Keratinocyte (primary cell): Measurements from ENCODE around the gene DCTN3. TPM values are rescaled to one million over a fixed set of nuclear protein-coding genes. Genes with fewer than 3 reads are reported as not detected.

Source experiments
- DNase-seq: peaks from one replicate; pipeline ENCODE4 v3.0.0-alpha.2; 2011; ENCODE audit warnings: low read depth, missing footprints, low spot score
- FAIRE-seq: peaks from 2 replicates; lab custom pipeline; 2011; peaks lifted over from hg19 to GRCh38; lab: Jason Lieb, UNC
- H2AFZ ChIP-seq: 2 replicates; pipeline ENCODE4 v1.6.0; 2012; ENCODE audit warnings: low read length, control low read depth, inconsistent platforms; ENCODE audit not compliant: control insufficient read depth
- H3K27ac ChIP-seq: 2 replicates; pipeline ENCODE4 v1.5.1; 2011; ENCODE audit warnings: low read length; ENCODE audit not compliant: control insufficient read depth, insufficient read depth
- H3K27me3 ChIP-seq: 3 replicates; pipeline ENCODE4 v1.6.0; 2011; ENCODE audit warnings: low read length; ENCODE audit not compliant: control insufficient read depth, insufficient read depth; ENCODE audit errors: extremely low read depth
- H3K36me3 ChIP-seq, 2 experiments: 2 replicates in 1 of 2; 3 replicates in 1 of 2; pipeline ENCODE4 v1.5.1; 2011; ENCODE audit warnings: low read length in 2 of 2, mild to moderate bottlenecking in 1 of 2; ENCODE audit not compliant: control insufficient read depth in 2 of 2, insufficient read depth in 2 of 2; ENCODE audit errors: extremely low read depth in 1 of 2
- H3K4me1 ChIP-seq: 3 replicates; pipeline ENCODE4 v1.5.1; 2011; ENCODE audit warnings: low read length; ENCODE audit not compliant: control insufficient read depth, insufficient read depth; ENCODE audit errors: extremely low read depth
- H3K4me2 ChIP-seq: 3 replicates; pipeline ENCODE4 v1.6.0; 2011; ENCODE audit warnings: low read depth, low read length; ENCODE audit not compliant: control insufficient read depth, insufficient read depth; ENCODE audit errors: extremely low read depth
- H3K4me3 ChIP-seq, 3 experiments: fragments of 200-600 bp in 1 of 3; sonication (generic) in 1 of 3; 2 replicates in 2 of 3; 3 replicates in 1 of 3; pipeline ENCODE4 v1.5.1; 2011 to 2016; ENCODE audit warnings: low read length in 3 of 3, mild to moderate bottlenecking in 3 of 3, control low read depth in 2 of 3, inconsistent platforms in 1 of 3, low read depth in 1 of 3, mixed read lengths in 1 of 3, mixed run types in 1 of 3, moderate library complexity in 1 of 3; ENCODE audit not compliant: control insufficient read depth in 2 of 3, insufficient read depth in 2 of 3; ENCODE audit errors: extremely low read depth in 1 of 3
- H3K79me2 ChIP-seq: 2 replicates; pipeline ENCODE4 v1.6.0; 2012; ENCODE audit warnings: low read length; ENCODE audit not compliant: control insufficient read depth, insufficient read depth
- H3K9ac ChIP-seq: 3 replicates; pipeline ENCODE4 v1.6.0; 2011; ENCODE audit warnings: low read length; ENCODE audit not compliant: control insufficient read depth, insufficient read depth; ENCODE audit errors: extremely low read depth
- H3K9me1 ChIP-seq: 3 replicates; pipeline ENCODE4 v1.6.0; 2011; ENCODE audit warnings: low read length; ENCODE audit not compliant: control insufficient read depth, insufficient read depth; ENCODE audit errors: extremely low read depth
- H3K9me3 ChIP-seq: 2 replicates; pipeline ENCODE4 v1.5.1; 2012; ENCODE audit warnings: low read depth, low read length; ENCODE audit not compliant: control insufficient read depth
- H4K20me1 ChIP-seq: 3 replicates; pipeline ENCODE4 v1.6.0; 2011; ENCODE audit warnings: low read length; ENCODE audit not compliant: control insufficient read depth, insufficient read depth; ENCODE audit errors: extremely low read depth
- CTCF ChIP-seq, 3 experiments: IDR thresholded peaks in 1 of 3; conservative IDR thresholded peaks in 1 of 3; optimal IDR thresholded peaks in 1 of 3; 2 replicates in 2 of 3; 3 replicates in 1 of 3; pipeline versions ENCODE3 to v1.5.1; 2011; ENCODE audit warnings: low read length in 3 of 3, mild to moderate bottlenecking in 3 of 3, moderate library complexity in 2 of 3, control low read depth in 1 of 3, inconsistent platforms in 1 of 3; ENCODE audit not compliant: insufficient read depth in 2 of 3; ENCODE audit errors: extremely low read depth in 1 of 3
- EZH2 ChIP-seq: IDR thresholded peaks from one replicate; pipeline ENCODE4 v1.6.1; 2012; ENCODE audit warnings: inconsistent platforms, mild to moderate bottlenecking, low read length, moderate library complexity
- dilution Hi-C: fragments of 300-500 bp; cut with MboI; formaldehyde crosslinking; loops from one replicate; pipeline ENCODE4 v1.7.0; 2020; ENCODE audit warnings: low sequenced_read_pairs; ENCODE audit not compliant: extremely low pct_ligation_motif_present
- polyA plus RNA-seq, 5 experiments: library from polyadenylated mRNA; depleted of rRNA in 3 of 5; stranded (reverse) in 3 of 5; stranded (forward) in 1 of 5; unstranded in 1 of 5; fragments of >200 nt; gene quantifications; 1 replicate in 1 of 5; 2 replicates in 3 of 5; 3 replicates in 1 of 5; pipeline versions ENCODE4 v1.2.1 to v1.2.3, GENCODE V29; 2011 to 2012; ENCODE audit warnings: missing spikeins in 2 of 5, low read depth in 1 of 5, low replicate concordance in 1 of 5

DCTN3 gene
- polyA plus RNA-seq, 1 donor (not counting 4 experiments of a cell fraction or from before 2014, with no cell fraction given), result 106 TPM

- Histone ChIP-seq H3K27me3 (peaks cover 70% of the 10 kb centered on the region), H3K4me1 (no peaks in the 10 kb centered on the region), H3K4me2 (no peak overlapping the region), H2AFZ (no peak overlapping the region), H3K9me1 (no peaks in the 10 kb centered on the region), H3K27ac (no peak overlapping the region), H3K36me3 (no peaks in the 10 kb centered on the region), H3K4me3 (no peak overlapping the region), H3K9me3 (no peaks in the 10 kb centered on the region), H3K9ac (no peak overlapping the region), H3K79me2 (no peaks in the 10 kb centered on the region), H4K20me1 (no peaks in the 10 kb centered on the region)
- no peak for FAIRE-seq
- dilution Hi-C loops, result no loop called here
- TF ChIP-seq CTCF (optimal IDR thresholded peaks at IDR 0.05 in 1 of 3, IDR thresholded peaks at IDR 0.05 in 1 of 3, conservative IDR thresholded peaks at IDR 0.05 in 1 of 3; ENCODE audit: extremely low read depth in 1 of 3, insufficient read depth in 2 of 3, low read length in 3 of 3), result no peak
- TF ChIP-seq EZH2, result no peak
- no peak for DNase-seq
Observed at GRCh38 chr9:34572092-34572491, 48.2 kb downstream of the DCTN3 start.

GRCh38 chr9:34571481-34571810, 48.8 kb downstream of the DCTN3 start:
- H3K9me1 ChIP-seq, result no peaks in the 10 kb centered on the region
- H3K4me3 ChIP-seq, result no peak overlapping the region
- no peaks in the 10 kb centered on the region for H3K9me3 ChIP-seq
- dilution Hi-C loops, result no loop called here
- H3K4me2 ChIP-seq, result no peak overlapping the region
- H3K27me3 ChIP-seq, result peaks cover 68% of the 10 kb centered on the region
- no peak for FAIRE-seq
- H3K4me1 ChIP-seq, result no peaks in the 10 kb centered on the region
- no peak overlapping the region for H3K9ac ChIP-seq
- H4K20me1 ChIP-seq, result no peaks in the 10 kb centered on the region
- DNase-seq, result no peak
- H2AFZ ChIP-seq, result no peak overlapping the region
- H3K36me3 ChIP-seq, result no peaks in the 10 kb centered on the region
- H3K27ac ChIP-seq, result no peak overlapping the region
- no peaks in the 10 kb centered on the region for H3K79me2 ChIP-seq
- no peak for TF ChIP-seq CTCF (optimal IDR thresholded peaks at IDR 0.05 in 1 of 3, IDR thresholded peaks at IDR 0.05 in 1 of 3, conservative IDR thresholded peaks at IDR 0.05 in 1 of 3; ENCODE audit: extremely low read depth in 1 of 3, insufficient read depth in 2 of 3, low read length in 3 of 3)
- TF ChIP-seq EZH2, result no peak
